HG02840 (cell line): Measurements from ENCODE around the gene PF4V1.

ENCODE experiments used
- ATAC-seq: cut with Tn5 transposase; IDR thresholded peaks from one replicate; pipeline ENCODE4 v1.9.1; 2021; ENCODE audit warnings: mild to moderate bottlenecking, moderate library complexity, moderate number of reproducible peaks; ENCODE audit not compliant: unreplicated experiment, low FRiP score

The PF4V1 gene

GRCh38 chr4:73902038-73902637 lies 49.0 kb downstream of the PF4V1 start:
- ATAC-seq, result no peak

GRCh38 chr4:73902817-73903547 lies 49.9 kb downstream of the PF4V1 start:
- no peak for ATAC-seq
